Neural cell (in vitro differentiated cells): ENCODE data around the gene CTSH.

ENCODE experiments used
- EZH2 ChIP-seq: fragments of 200-600, 300-800 bp; shearing (Covaris generic), sonication (generic); IDR thresholded peaks from 2 replicates; pipeline ENCODE4 v1.6.1; 2014; ENCODE audit warnings: antibody characterized with exemption, low read length, borderline replicate concordance, mild to moderate bottlenecking; ENCODE audit not compliant: insufficient read depth, poor library complexity, severe bottlenecking
- MXI1 ChIP-seq: fragments of 450-650 bp; conservative IDR thresholded peaks from 2 replicates; pipeline ENCODE4 v1.6.1; 2014; ENCODE audit warnings: antibody characterized with exemption, mild to moderate bottlenecking; ENCODE audit not compliant: poor library complexity, severe bottlenecking
- POLR2AphosphoS5 ChIP-seq: IDR thresholded peaks from 2 replicates; pipeline ENCODE4 v1.6.1; 2012
- SMC3 ChIP-seq: fragments of 450-650 bp; conservative IDR thresholded peaks from 2 replicates; pipeline ENCODE4 v1.6.1; 2014; ENCODE audit warnings: antibody characterized with exemption, mild to moderate bottlenecking, moderate library complexity; ENCODE audit not compliant: poor library complexity
- TAF1 ChIP-seq: IDR thresholded peaks from 2 replicates; pipeline ENCODE4 v1.6.1; 2012; ENCODE audit warnings: low read depth
- TF ChIP-seq, protein P1 (sequence below): fragments of 450-650 bp; IDR thresholded peaks from 2 replicates; pipeline ENCODE4 v1.5.1; 2014; ENCODE audit warnings: antibody characterized with exemption, mild to moderate bottlenecking, moderate library complexity; ENCODE audit not compliant: poor library complexity, severe bottlenecking
- TF ChIP-seq, protein P2 (sequence below): IDR thresholded peaks from 2 replicates; pipeline ENCODE4 v1.6.1; 2012; ENCODE audit warnings: borderline replicate concordance

DNA sequence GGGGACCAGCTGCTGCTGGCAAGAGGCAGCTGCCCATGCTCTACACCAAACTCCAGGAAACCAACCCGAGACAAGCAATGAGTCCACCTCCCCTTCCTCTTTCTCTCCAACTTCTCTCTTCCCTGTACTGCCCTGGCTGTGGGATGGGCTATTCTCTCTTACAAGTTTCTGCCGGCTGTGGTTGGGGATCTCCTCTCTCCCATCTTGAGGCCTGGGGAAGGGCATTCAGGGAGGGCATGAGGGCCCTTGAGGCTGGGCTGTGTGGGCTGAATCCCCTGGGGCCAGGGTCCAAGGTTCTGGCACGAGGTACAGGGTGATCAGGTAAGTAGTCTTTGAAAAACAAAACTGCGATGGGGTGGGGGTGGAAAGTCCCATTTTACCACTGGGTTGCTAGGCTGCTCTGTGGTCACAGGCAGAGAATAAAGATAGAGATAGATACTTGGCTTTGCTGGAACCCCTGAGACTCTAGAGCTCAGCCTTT is 32.3 kb upstream of the CTSH start:
- TF ChIP-seq TAF1 (no peak), EZH2 (no peak), MXI1 (no peak), SMC3 (no peak), POLR2AphosphoS5 (no peak)
- TF ChIP-seq, protein P1, sequence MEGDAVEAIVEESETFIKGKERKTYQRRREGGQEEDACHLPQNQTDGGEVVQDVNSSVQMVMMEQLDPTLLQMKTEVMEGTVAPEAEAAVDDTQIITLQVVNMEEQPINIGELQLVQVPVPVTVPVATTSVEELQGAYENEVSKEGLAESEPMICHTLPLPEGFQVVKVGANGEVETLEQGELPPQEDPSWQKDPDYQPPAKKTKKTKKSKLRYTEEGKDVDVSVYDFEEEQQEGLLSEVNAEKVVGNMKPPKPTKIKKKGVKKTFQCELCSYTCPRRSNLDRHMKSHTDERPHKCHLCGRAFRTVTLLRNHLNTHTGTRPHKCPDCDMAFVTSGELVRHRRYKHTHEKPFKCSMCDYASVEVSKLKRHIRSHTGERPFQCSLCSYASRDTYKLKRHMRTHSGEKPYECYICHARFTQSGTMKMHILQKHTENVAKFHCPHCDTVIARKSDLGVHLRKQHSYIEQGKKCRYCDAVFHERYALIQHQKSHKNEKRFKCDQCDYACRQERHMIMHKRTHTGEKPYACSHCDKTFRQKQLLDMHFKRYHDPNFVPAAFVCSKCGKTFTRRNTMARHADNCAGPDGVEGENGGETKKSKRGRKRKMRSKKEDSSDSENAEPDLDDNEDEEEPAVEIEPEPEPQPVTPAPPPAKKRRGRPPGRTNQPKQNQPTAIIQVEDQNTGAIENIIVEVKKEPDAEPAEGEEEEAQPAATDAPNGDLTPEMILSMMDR = no peak
- TF ChIP-seq, protein P2, sequence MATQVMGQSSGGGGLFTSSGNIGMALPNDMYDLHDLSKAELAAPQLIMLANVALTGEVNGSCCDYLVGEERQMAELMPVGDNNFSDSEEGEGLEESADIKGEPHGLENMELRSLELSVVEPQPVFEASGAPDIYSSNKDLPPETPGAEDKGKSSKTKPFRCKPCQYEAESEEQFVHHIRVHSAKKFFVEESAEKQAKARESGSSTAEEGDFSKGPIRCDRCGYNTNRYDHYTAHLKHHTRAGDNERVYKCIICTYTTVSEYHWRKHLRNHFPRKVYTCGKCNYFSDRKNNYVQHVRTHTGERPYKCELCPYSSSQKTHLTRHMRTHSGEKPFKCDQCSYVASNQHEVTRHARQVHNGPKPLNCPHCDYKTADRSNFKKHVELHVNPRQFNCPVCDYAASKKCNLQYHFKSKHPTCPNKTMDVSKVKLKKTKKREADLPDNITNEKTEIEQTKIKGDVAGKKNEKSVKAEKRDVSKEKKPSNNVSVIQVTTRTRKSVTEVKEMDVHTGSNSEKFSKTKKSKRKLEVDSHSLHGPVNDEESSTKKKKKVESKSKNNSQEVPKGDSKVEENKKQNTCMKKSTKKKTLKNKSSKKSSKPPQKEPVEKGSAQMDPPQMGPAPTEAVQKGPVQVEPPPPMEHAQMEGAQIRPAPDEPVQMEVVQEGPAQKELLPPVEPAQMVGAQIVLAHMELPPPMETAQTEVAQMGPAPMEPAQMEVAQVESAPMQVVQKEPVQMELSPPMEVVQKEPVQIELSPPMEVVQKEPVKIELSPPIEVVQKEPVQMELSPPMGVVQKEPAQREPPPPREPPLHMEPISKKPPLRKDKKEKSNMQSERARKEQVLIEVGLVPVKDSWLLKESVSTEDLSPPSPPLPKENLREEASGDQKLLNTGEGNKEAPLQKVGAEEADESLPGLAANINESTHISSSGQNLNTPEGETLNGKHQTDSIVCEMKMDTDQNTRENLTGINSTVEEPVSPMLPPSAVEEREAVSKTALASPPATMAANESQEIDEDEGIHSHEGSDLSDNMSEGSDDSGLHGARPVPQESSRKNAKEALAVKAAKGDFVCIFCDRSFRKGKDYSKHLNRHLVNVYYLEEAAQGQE = no peak
